Activated B cell treated with CpG ODN at 0.5 μM for 24 hours (primary cell): ENCODE data around the gene NBAS. TPM values are rescaled to one million over a fixed set of nuclear protein-coding genes. Genes with fewer than 3 reads are reported as not detected.
A peak's percentile ranks its signal among the peaks of the same experiment; 100 is the strongest.

Source experiments
- ATAC-seq: fragments of 200-7000 bp; cut with Tn5 transposase; one replicate; pipeline ENCODE4 v1.10.0; 2021; ENCODE audit warnings: low read depth, mild to moderate bottlenecking, moderate library complexity
- CTCF ChIA-PET: fragments of 350-600 bp; sonication (Branson Sonifier 250); formaldehyde crosslinking; loops from one replicate; lab custom pipeline; 2021; ENCODE audit warnings: antibody characterized with exemption; lab: Charles Lee
- POLR2A ChIA-PET: fragments of 350-600 bp; sonication (Branson Sonifier 250); formaldehyde crosslinking; loops from one replicate; lab custom pipeline; 2021; ENCODE audit warnings: antibody characterized with exemption; lab: Charles Lee
- DNase-seq: peaks from one replicate; pipeline ENCODE4 v3.0.0; 2022
- H3K27ac Mint-ChIP-seq: one replicate; pipeline ENCODE4 v1.8.0; 2020; ENCODE audit warnings: mixed read lengths
- H3K27me3 Mint-ChIP-seq: one replicate; pipeline ENCODE4 v1.8.0; 2021; ENCODE audit warnings: mixed read lengths
- H3K36me3 Mint-ChIP-seq: one replicate; pipeline ENCODE4 v1.8.0; 2021; ENCODE audit warnings: low read depth, mixed read lengths
- H3K4me1 Mint-ChIP-seq: one replicate; pipeline ENCODE4 v1.8.0; 2021; ENCODE audit warnings: mixed read lengths
- H3K4me3 Mint-ChIP-seq: one replicate; pipeline ENCODE4 v1.8.0; 2020; ENCODE audit warnings: mild to moderate bottlenecking, mixed read lengths
- H3K9me3 Mint-ChIP-seq: one replicate; pipeline ENCODE4 v1.8.0; 2020; ENCODE audit warnings: mixed read lengths
- intact Hi-C: fragments of 100-400 bp; cut with micrococcal nuclease; formaldehyde crosslinking; loops from one replicate; pipeline ENCODE4 v1.15.1; 2024
- total RNA-seq: library from RNA; stranded (reverse); gene quantifications from 2 replicates; pipeline ENCODE4 v1.2.3, GENCODE V29; 2022
- TF ChIP-seq, protein P1 (sequence below): fragments of 200-600 bp; IDR thresholded peaks from one replicate; pipeline ENCODE4 v1.8.0; 2022; ENCODE audit warnings: antibody characterized with exemption, mild to moderate bottlenecking

The NBAS gene
- total RNA-seq, 1 donor from 2014 or later = 40.1 TPM

DNA sequence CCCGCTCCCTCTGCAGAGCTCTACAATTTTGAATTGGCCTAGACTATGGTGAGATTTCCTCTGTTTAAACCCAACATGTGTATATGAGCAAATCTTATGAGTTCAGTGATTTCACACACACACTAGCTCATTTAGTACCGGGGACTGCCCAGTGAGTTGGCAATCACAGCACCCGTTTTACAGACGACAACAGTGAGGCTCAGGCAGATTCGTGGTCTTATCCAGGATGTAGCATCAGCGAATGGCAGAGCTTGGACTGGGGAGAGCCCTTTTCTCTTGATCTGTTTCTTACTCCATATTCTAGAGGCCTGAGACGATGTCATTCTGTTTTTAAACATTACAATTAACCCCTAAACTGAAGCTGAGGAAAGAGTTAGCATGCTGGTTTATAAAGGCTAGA, 419.9 kb downstream of the NBAS start:
- Mint-ChIP-seq H3K4me1 (peaks cover 21% of the 10 kb centered on the region), H3K9me3 (peaks cover 4% of the 10 kb centered on the region), H3K36me3 (no peaks in the 10 kb centered on the region), H3K4me3 (no peak overlapping the region), H3K27me3 (no peaks in the 10 kb centered on the region), H3K27ac (peak overlapping the region; percentile 15)
- TF ChIP-seq, protein P1, sequence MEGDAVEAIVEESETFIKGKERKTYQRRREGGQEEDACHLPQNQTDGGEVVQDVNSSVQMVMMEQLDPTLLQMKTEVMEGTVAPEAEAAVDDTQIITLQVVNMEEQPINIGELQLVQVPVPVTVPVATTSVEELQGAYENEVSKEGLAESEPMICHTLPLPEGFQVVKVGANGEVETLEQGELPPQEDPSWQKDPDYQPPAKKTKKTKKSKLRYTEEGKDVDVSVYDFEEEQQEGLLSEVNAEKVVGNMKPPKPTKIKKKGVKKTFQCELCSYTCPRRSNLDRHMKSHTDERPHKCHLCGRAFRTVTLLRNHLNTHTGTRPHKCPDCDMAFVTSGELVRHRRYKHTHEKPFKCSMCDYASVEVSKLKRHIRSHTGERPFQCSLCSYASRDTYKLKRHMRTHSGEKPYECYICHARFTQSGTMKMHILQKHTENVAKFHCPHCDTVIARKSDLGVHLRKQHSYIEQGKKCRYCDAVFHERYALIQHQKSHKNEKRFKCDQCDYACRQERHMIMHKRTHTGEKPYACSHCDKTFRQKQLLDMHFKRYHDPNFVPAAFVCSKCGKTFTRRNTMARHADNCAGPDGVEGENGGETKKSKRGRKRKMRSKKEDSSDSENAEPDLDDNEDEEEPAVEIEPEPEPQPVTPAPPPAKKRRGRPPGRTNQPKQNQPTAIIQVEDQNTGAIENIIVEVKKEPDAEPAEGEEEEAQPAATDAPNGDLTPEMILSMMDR = no peak
- ATAC-seq = no peak
- DNase-seq = no peak
- ChIA-PET CTCF (no interaction called here), POLR2A (no interaction called here)
- intact Hi-C loops = no loop called here

DNA sequence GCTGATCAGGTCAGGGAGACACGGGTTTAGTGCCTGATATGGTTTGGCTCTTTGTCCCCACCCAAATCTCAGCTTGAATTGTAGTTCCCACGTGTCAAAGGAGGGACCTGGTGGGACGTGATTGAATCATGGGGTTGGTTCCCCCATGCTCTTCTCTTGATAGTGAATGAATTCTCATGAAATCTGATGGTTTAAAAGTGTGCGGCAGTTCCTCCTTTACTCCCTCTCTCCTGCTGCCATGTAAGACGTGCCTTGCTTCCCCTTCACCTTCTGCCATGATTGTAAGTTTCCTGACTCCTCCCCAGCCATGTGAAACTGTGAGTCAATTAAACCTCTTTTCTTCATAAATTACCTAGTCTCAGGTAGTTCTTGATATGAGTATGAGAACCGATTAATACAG, 424.5 kb downstream of the NBAS start:
- H3K9me3 Mint-ChIP-seq = peaks cover 6% of the 10 kb centered on the region
- no peaks in the 10 kb centered on the region for H3K36me3 Mint-ChIP-seq
- peaks cover 7% of the 10 kb centered on the region for H3K4me1 Mint-ChIP-seq
- H3K27me3 Mint-ChIP-seq = no peaks in the 10 kb centered on the region
- TF ChIP-seq, protein P1 = no peak
- intact Hi-C loops = no loop called here
- no peak for ATAC-seq
- ChIA-PET CTCF (no interaction called here), POLR2A (no interaction called here)
- no peak overlapping the region for H3K27ac Mint-ChIP-seq
- no peak for DNase-seq
- H3K4me3 Mint-ChIP-seq = no peak overlapping the region

DNA sequence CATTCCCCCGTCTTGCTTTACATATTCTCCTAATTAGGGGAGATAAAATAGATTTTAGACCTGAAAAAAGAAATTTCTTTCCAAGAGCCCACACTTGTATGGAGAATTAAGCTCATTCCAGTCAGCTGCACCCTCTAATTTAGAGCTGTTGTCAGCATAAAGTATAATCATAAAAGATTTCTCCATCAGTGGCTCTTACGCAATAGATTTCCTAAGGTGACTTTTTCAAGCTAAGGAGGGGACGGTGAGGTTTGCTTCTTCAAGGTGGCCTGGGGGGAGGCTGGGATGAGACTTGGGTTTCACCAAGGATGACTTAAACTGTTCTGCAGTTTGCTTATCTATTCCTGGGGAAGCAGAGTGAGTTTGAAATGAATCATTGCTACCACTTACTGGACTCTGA, 426.2 kb downstream of the NBAS start:
- TF ChIP-seq, protein P1 = no peak
- CTCF ChIA-PET = no interaction called here
- peaks cover 5% of the 10 kb centered on the region for H3K9me3 Mint-ChIP-seq
- no peaks in the 10 kb centered on the region for H3K27me3 Mint-ChIP-seq
- H3K27ac Mint-ChIP-seq = no peak overlapping the region
- POLR2A ChIA-PET = no interaction called here
- no peak for ATAC-seq
- intact Hi-C loops = no loop called here
- no peak overlapping the region for H3K4me3 Mint-ChIP-seq
- no peaks in the 10 kb centered on the region for H3K4me1 Mint-ChIP-seq
- no peak for DNase-seq
- H3K36me3 Mint-ChIP-seq = no peaks in the 10 kb centered on the region

DNA sequence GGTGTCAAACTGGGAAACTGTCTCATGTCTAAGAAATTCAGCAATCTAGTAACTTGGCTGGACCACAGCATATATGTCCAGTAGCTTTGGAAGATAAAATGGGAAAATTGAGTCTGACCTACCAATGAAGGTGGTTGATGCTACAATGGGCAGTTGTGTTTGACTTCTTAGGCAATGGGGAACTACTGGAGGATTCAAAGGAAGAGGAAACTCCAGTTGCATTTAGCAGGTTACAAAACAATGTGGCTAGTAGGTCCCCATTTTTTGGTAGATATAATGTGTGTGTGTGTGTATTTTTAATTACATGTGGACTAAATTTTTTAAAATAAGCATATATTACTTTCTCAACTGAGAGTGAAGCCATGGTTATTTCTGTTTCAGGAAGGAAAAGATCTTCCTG, 427.7 kb downstream of the NBAS start:
- TF ChIP-seq, protein P1 = no peak
- ATAC-seq (no peak), DNase-seq (no peak)
- Mint-ChIP-seq H3K27ac (no peak overlapping the region), H3K27me3 (no peaks in the 10 kb centered on the region), H3K4me3 (no peak overlapping the region), H3K9me3 (peaks cover 3% of the 10 kb centered on the region), H3K36me3 (no peaks in the 10 kb centered on the region), H3K4me1 (no peaks in the 10 kb centered on the region)
- ChIA-PET POLR2A (no interaction called here), CTCF (no interaction called here)
- intact Hi-C loops = no loop called here

DNA sequence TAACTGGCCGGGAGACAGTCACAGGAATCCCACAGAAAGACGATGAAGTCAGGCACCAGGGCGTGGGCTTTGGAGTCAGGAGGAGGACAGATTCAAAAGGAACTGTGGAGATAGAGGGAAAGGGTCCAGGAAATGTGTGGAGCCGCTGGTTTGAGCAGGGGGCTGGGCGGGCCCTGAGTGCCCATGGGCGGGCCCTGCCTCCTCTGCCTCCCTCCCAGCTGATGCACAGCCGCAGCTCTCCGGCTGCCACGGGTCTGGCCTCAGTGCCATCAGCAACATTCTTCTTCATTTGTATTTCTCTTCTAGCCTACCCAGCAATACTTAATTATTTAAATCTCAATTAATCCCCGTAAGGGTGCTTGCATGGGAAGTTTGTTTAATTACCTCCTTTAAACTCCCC, 432.3 kb downstream of the NBAS start:
- ATAC-seq (no peak), DNase-seq (no peak)
- no peak overlapping the region for H3K27ac Mint-ChIP-seq

More for the DNA sequence above, 432.3 kb downstream of the NBAS start:
- no peaks in the 10 kb centered on the region for H3K27me3 Mint-ChIP-seq
- intact Hi-C loops = no loop called here
- H3K36me3 Mint-ChIP-seq = no peaks in the 10 kb centered on the region
- TF ChIP-seq, protein P1 = no peak
- no peak overlapping the region for H3K4me3 Mint-ChIP-seq
- no peaks in the 10 kb centered on the region for H3K4me1 Mint-ChIP-seq
- peaks cover 6% of the 10 kb centered on the region for H3K9me3 Mint-ChIP-seq
- ChIA-PET POLR2A (no interaction called here), CTCF (no interaction called here)
